Liver (tissue), 9 donors: ENCODE results near the gene RAB44. TPM values are rescaled to one million over a fixed set of nuclear protein-coding genes. Genes with fewer than 3 reads are reported as not detected.

Experiments used
- DNase-seq: peaks from one replicate; pipeline ENCODE4 v3.0.0-alpha.2; 2017; ENCODE audit warnings: low spot score
- H3K27ac ChIP-seq, 2 donors: one replicate each; pipeline ENCODE4 v1.7.0; 2013; ENCODE audit warnings: inconsistent platforms in 2 of 2, low read length in 2 of 2, control low read depth in 1 of 2, low read depth in 1 of 2, mild to moderate bottlenecking in 1 of 2
- H3K27me3 ChIP-seq, 4 donors: one replicate each; pipeline versions ENCODE4 v1.6.1 to v1.7.0; 2013; ENCODE audit warnings: low read length in 3 of 4, inconsistent platforms in 1 of 4, mild to moderate bottlenecking in 1 of 4, moderate library complexity in 1 of 4; ENCODE audit not compliant: control insufficient read depth in 4 of 4, insufficient read depth in 4 of 4
- H3K36me3 ChIP-seq, 4 donors: one replicate each; pipeline versions ENCODE4 v1.6.1 to v1.7.0; 2013; ENCODE audit warnings: low read length in 3 of 4, mild to moderate bottlenecking in 3 of 4, low read depth in 1 of 4, moderate library complexity in 1 of 4; ENCODE audit not compliant: control insufficient read depth in 4 of 4, insufficient read depth in 3 of 4
- H3K4me1 ChIP-seq, 4 donors: one replicate each; pipeline versions ENCODE4 v1.6.1 to v1.7.0; 2013; ENCODE audit warnings: low read length in 3 of 4, mild to moderate bottlenecking in 3 of 4, moderate library complexity in 1 of 4; ENCODE audit not compliant: control insufficient read depth in 4 of 4, insufficient read depth in 4 of 4
- H3K4me3 ChIP-seq, 3 donors: one replicate each; pipeline versions ENCODE4 v1.6.1 to v1.7.0; 2013; ENCODE audit warnings: low read length in 3 of 3, control low read depth in 1 of 3, low read depth in 1 of 3, mild to moderate bottlenecking in 1 of 3
- H3K9ac ChIP-seq, 2 donors: one replicate each; pipeline ENCODE4 v1.7.0; 2013; ENCODE audit warnings: low read length in 2 of 2, mild to moderate bottlenecking in 2 of 2, moderate library complexity in 2 of 2, control low read depth in 1 of 2, low read depth in 1 of 2
- H3K9me3 ChIP-seq, 4 donors: one replicate each; pipeline versions ENCODE4 v1.6.1 to v1.7.0; 2013; ENCODE audit warnings: low read length in 3 of 4; ENCODE audit not compliant: control insufficient read depth in 4 of 4
- EGR1 ChIP-seq, 2 donors: IDR thresholded peaks; 2 replicates each; pipeline ENCODE4 v1.6.1; 2016 to 2018; ENCODE audit warnings: antibody characterized with exemption in 2 of 2, low read depth in 2 of 2
- FOXA1 ChIP-seq: IDR thresholded peaks from 2 replicates; pipeline ENCODE4 v1.6.1; 2016; ENCODE audit warnings: antibody characterized with exemption
- HNF4G ChIP-seq: IDR thresholded peaks from 2 replicates; pipeline ENCODE4 v1.6.1; 2016; ENCODE audit warnings: antibody characterized with exemption
- JUND ChIP-seq, 2 donors: IDR thresholded peaks; 2 replicates each; pipeline ENCODE4 v1.6.1; 2016; ENCODE audit warnings: antibody characterized with exemption in 2 of 2
- TAF1 ChIP-seq: conservative IDR thresholded peaks from 2 replicates; pipeline ENCODE4 v1.6.1; 2016; ENCODE audit warnings: antibody characterized with exemption, mild to moderate bottlenecking
- YY1 ChIP-seq: IDR thresholded peaks from 2 replicates; pipeline ENCODE4 v1.6.1; 2016; ENCODE audit warnings: antibody characterized with exemption, mild to moderate bottlenecking
- WGBS: extraction: QIAGEN DNeasy Blood & Tissue Kit; methylation state at CpG from one replicate; pipeline ENCODE4 v1.1.7; 2013; 5-methylcytosine and 5-hydroxymethylcytosine counted together
- polyA plus RNA-seq, 2 donors: library from polyadenylated mRNA; stranded (reverse) in 1 of 2; unstranded in 1 of 2; fragments of 200-250 nt in 1 of 2; fragments of >200 nt in 1 of 2; fragmentation: Nextera tagmentation in 1 of 2; extraction: Ambion mirVana in 1 of 2; gene quantifications; one replicate each; pipeline versions ENCODE4 v1.2.1 to v1.2.3, GENCODE V29; 2013 to 2015
- total RNA-seq, 2 donors: library from RNA; depleted of rRNA; stranded (reverse); fragments of >200 nt; gene quantifications; one replicate each; pipeline ENCODE4 v1.2.3, GENCODE V29; 2014
- TF ChIP-seq, protein P1 (sequence below): IDR thresholded peaks from 2 replicates; pipeline ENCODE4 v1.6.1; 2016; ENCODE audit warnings: antibody characterized with exemption
- TF ChIP-seq, protein P2 (sequence below): fragments of 150-350 bp; IDR thresholded peaks from 2 replicates; pipeline ENCODE4 v1.5.1; 2017; ENCODE audit warnings: improper control_type of control experiment, low read depth, low read length; ENCODE audit not compliant: missing input control
- TF ChIP-seq, protein P3 (sequence below): IDR thresholded peaks from 2 replicates; pipeline ENCODE4 v1.6.1; 2016; ENCODE audit warnings: antibody characterized with exemption, mild to moderate bottlenecking
- TF ChIP-seq, protein P4 (sequence below): IDR thresholded peaks from 2 replicates; pipeline ENCODE4 v1.6.1; 2016; ENCODE audit warnings: antibody characterized with exemption
- TF ChIP-seq, protein P5 (sequence below): IDR thresholded peaks from 2 replicates; pipeline ENCODE4 v1.6.1; 2016; ENCODE audit warnings: antibody characterized with exemption
- donor health status: healthy.
- donor health status: healthy.
- donor health status: healthy.
- donor health status: healthy.
- donor health status: healthy.

RAB44 gene
- total and polyA plus RNA-seq, 4 donors, result 0.02 to 1.3 (median 0.08) TPM; not detected in 1

DNA sequence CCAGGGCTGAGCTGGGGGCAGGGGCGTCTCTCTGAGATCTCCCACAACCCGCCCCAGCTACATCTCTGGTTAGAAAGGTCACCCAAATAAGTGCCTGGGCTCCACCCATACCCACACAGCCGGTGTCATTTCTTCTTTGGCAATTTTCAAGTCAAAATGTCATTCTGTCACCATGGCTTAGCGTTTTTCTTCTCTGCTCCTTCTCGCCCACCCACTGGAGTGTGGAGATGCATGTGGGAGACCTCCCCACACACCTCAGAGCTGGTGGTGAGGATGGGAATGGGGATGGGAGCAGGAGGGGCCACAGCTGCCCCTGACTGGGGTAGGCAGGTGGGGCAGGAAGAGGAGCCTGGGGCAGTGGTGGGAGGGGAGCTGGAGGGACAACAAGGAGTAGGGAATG is 78.5 kb downstream of the RAB44 start:
- TF ChIP-seq FOXA1 (no peak), YY1 (no peak), HNF4G (no peak), TAF1 (no peak), EGR1 (IDR thresholded peaks at IDR 0.05; ENCODE audit: low read depth in 2 of 2) (no peak), JUND (IDR thresholded peaks at IDR 0.05) (no peak)
- TF ChIP-seq, protein P1, sequence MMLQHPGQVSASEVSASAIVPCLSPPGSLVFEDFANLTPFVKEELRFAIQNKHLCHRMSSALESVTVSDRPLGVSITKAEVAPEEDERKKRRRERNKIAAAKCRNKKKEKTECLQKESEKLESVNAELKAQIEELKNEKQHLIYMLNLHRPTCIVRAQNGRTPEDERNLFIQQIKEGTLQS, result no peak
- TF ChIP-seq, protein P2, sequence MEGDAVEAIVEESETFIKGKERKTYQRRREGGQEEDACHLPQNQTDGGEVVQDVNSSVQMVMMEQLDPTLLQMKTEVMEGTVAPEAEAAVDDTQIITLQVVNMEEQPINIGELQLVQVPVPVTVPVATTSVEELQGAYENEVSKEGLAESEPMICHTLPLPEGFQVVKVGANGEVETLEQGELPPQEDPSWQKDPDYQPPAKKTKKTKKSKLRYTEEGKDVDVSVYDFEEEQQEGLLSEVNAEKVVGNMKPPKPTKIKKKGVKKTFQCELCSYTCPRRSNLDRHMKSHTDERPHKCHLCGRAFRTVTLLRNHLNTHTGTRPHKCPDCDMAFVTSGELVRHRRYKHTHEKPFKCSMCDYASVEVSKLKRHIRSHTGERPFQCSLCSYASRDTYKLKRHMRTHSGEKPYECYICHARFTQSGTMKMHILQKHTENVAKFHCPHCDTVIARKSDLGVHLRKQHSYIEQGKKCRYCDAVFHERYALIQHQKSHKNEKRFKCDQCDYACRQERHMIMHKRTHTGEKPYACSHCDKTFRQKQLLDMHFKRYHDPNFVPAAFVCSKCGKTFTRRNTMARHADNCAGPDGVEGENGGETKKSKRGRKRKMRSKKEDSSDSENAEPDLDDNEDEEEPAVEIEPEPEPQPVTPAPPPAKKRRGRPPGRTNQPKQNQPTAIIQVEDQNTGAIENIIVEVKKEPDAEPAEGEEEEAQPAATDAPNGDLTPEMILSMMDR, result no peak
- TF ChIP-seq, protein P3, sequence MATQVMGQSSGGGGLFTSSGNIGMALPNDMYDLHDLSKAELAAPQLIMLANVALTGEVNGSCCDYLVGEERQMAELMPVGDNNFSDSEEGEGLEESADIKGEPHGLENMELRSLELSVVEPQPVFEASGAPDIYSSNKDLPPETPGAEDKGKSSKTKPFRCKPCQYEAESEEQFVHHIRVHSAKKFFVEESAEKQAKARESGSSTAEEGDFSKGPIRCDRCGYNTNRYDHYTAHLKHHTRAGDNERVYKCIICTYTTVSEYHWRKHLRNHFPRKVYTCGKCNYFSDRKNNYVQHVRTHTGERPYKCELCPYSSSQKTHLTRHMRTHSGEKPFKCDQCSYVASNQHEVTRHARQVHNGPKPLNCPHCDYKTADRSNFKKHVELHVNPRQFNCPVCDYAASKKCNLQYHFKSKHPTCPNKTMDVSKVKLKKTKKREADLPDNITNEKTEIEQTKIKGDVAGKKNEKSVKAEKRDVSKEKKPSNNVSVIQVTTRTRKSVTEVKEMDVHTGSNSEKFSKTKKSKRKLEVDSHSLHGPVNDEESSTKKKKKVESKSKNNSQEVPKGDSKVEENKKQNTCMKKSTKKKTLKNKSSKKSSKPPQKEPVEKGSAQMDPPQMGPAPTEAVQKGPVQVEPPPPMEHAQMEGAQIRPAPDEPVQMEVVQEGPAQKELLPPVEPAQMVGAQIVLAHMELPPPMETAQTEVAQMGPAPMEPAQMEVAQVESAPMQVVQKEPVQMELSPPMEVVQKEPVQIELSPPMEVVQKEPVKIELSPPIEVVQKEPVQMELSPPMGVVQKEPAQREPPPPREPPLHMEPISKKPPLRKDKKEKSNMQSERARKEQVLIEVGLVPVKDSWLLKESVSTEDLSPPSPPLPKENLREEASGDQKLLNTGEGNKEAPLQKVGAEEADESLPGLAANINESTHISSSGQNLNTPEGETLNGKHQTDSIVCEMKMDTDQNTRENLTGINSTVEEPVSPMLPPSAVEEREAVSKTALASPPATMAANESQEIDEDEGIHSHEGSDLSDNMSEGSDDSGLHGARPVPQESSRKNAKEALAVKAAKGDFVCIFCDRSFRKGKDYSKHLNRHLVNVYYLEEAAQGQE, result no peak
- TF ChIP-seq, protein P4, sequence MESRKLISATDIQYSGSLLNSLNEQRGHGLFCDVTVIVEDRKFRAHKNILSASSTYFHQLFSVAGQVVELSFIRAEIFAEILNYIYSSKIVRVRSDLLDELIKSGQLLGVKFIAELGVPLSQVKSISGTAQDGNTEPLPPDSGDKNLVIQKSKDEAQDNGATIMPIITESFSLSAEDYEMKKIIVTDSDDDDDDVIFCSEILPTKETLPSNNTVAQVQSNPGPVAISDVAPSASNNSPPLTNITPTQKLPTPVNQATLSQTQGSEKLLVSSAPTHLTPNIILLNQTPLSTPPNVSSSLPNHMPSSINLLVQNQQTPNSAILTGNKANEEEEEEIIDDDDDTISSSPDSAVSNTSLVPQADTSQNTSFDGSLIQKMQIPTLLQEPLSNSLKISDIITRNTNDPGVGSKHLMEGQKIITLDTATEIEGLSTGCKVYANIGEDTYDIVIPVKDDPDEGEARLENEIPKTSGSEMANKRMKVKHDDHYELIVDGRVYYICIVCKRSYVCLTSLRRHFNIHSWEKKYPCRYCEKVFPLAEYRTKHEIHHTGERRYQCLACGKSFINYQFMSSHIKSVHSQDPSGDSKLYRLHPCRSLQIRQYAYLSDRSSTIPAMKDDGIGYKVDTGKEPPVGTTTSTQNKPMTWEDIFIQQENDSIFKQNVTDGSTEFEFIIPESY, result no peak
- TF ChIP-seq, protein P5, sequence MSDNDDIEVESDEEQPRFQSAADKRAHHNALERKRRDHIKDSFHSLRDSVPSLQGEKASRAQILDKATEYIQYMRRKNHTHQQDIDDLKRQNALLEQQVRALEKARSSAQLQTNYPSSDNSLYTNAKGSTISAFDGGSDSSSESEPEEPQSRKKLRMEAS, result no peak

DNA sequence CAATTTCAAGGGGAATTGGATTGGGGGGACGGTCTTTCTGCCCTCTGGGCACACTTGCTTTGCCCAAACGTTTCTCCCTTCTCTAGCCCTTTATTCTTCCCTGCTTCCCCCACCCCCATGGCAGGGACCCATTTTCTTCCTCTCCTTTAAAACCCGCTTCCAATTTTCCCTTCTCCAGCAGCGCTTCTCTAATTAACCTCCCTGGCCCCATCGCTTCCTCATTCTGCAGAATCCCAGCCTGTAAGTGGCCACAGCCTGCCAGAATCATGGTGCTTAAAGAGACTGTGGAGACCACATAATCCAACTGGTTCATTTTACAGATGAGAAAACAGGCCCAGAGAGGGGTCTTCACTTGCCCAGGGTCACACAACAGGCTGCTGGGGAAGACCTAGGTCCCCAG is 80.2 kb downstream of the RAB44 start:
- DNase-seq, result no peak
- TF ChIP-seq, protein P5, result no peak

More for the DNA sequence above, 78.5 kb downstream of the RAB44 start:
- Histone ChIP-seq H3K36me3 (no peaks in the 10 kb centered on the region), H3K27me3 (peaks cover 0 to 3% (median 0%) of the 10 kb centered on the region in 4 donors), H3K9me3 (no peaks in the 10 kb centered on the region), H3K27ac (no peak overlapping the region), H3K9ac (no peak overlapping the region), H3K4me1 (no peaks in the 10 kb centered on the region), H3K4me3 (no peak overlapping the region)
- DNase-seq, result no peak
- 79% methylated on average over 5 of the region's 5 CpGs for WGBS

More for the DNA sequence above, 80.2 kb downstream of the RAB44 start:
- Histone ChIP-seq H3K9ac (no peak overlapping the region), H3K27me3 (peaks cover 0 to 3% (median 0%) of the 10 kb centered on the region in 4 donors), H3K4me3 (no peak overlapping the region), H3K36me3 (no peaks in the 10 kb centered on the region), H3K4me1 (no peaks in the 10 kb centered on the region), H3K9me3 (no peaks in the 10 kb centered on the region), H3K27ac (no peak overlapping the region)
- WGBS, result 61% methylated on average over 5 of the region's 5 CpGs
